VCaP (cell line): ENCODE data around the gene PCDH8.

Source experiments
- H3K27ac ChIP-seq: fragments of 450-650 bp; 2 replicates; pipeline ENCODE4 v1.5.1; 2017
- TF ChIP-seq, protein P1 (sequence below): fragments of 450-650 bp; conservative IDR thresholded peaks from 2 replicates; pipeline ENCODE4 v1.5.1; 2017; ENCODE audit warnings: mild to moderate bottlenecking, moderate library complexity

PCDH8 gene

GRCh38 chr13:52884429-52885010 lies 36.1 kb upstream of the PCDH8 start:
- H3K27ac ChIP-seq: no peak overlapping the region
- TF ChIP-seq, protein P1, sequence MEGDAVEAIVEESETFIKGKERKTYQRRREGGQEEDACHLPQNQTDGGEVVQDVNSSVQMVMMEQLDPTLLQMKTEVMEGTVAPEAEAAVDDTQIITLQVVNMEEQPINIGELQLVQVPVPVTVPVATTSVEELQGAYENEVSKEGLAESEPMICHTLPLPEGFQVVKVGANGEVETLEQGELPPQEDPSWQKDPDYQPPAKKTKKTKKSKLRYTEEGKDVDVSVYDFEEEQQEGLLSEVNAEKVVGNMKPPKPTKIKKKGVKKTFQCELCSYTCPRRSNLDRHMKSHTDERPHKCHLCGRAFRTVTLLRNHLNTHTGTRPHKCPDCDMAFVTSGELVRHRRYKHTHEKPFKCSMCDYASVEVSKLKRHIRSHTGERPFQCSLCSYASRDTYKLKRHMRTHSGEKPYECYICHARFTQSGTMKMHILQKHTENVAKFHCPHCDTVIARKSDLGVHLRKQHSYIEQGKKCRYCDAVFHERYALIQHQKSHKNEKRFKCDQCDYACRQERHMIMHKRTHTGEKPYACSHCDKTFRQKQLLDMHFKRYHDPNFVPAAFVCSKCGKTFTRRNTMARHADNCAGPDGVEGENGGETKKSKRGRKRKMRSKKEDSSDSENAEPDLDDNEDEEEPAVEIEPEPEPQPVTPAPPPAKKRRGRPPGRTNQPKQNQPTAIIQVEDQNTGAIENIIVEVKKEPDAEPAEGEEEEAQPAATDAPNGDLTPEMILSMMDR: no peak

DNA sequence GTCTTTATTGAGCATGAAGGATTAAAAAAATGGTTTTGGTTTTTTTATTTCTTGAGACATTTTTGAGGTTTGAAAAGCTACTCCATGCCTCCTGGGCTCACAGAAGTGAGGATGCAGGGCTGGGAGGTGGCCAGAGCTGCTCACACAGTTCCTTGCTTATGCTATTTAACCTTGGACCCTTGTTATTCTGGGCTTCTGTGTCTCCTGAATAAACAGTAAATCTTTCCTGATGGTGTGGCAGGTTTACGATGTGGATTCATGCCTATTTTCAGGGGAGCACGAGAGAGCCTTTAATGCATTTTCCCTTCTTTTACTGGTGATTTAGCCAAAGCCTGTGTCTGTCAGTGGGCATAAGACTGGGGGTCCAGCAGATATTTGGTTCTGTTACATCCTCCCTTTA lies 34.3 kb upstream of the PCDH8 start:
- no peak overlapping the region for H3K27ac ChIP-seq
- TF ChIP-seq, protein P1: no peak

- TF ChIP-seq, protein P1: no peak
- H3K27ac ChIP-seq: no peak overlapping the region
Measured at GRCh38 chr13:52879950-52880741, 31.7 kb upstream of the PCDH8 start.

GRCh38 chr13:52878831-52879230 lies 30.4 kb upstream of the PCDH8 start:
- TF ChIP-seq, protein P1: no peak

GRCh38 chr13:52870143-52870542 lies 21.7 kb upstream of the PCDH8 start:
- TF ChIP-seq, protein P1: no peak
- H3K27ac ChIP-seq: no peak overlapping the region

More at GRCh38 chr13:52878831-52879230, 30.4 kb upstream of the PCDH8 start:
- no peak overlapping the region for H3K27ac ChIP-seq

GRCh38 chr13:52869621-52870020 lies 21.2 kb upstream of the PCDH8 start:
- no peak overlapping the region for H3K27ac ChIP-seq
- TF ChIP-seq, protein P1: no peak

- TF ChIP-seq, protein P1: no peak
- H3K27ac ChIP-seq: no peak overlapping the region
Measured at GRCh38 chr13:52869050-52869449, 20.6 kb upstream of the PCDH8 start.
